Measurements from ENCODE around the gene TRIM33. TPM values are rescaled to one million over a fixed set of nuclear protein-coding genes. Genes with fewer than 3 reads are reported as not detected.

The TRIM33 gene
- total and polyA plus RNA-seq, 8 donors: 8.6 to 19.1 (median 15.6) TPM

DNA sequence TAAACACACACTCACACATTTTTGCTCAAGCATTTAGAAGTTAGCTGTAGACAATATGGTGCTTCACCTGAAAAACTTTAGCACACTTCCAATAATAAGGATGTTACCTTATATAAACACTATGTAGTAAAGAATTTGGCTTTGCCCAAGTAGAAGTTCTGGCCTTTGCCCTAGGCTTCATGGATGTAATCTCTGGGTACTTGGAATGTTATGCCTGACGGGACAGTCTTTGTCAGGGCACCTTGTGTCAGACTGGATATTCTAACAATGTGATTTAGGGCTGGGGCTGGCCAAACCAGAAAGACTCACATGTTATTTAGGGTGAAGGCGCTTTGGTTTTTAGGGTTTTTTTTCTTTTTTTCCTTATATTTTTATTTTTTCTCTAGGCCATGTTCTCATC lies 34.8 kb upstream of the TRIM33 start:
- 82 to 88% methylated on average over 2 of the region's 2 CpGs for WGBS, 2 donors
- no peaks in the 10 kb centered on the region for H3K9me3 ChIP-seq
- TF ChIP-seq CTCF (IDR thresholded peaks at IDR 0.05): no peak
- ATAC-seq (no peak), FAIRE-seq (no peak), DNase-seq (no peak)
- H3K36me3 ChIP-seq: no peaks in the 10 kb centered on the region
- intact Hi-C loops (cut with DNase I): no loop called here
- no peaks in the 10 kb centered on the region for H3K27me3 ChIP-seq
- H3K4me1 ChIP-seq: no peaks in the 10 kb centered on the region
- no peak overlapping the region for H3K27ac ChIP-seq
- no peak overlapping the region for H3K4me3 ChIP-seq

- H3K27ac ChIP-seq: no peak overlapping the region
- H3K4me1 ChIP-seq: no peaks in the 10 kb centered on the region
- FAIRE-seq (no peak), DNase-seq (no peak), ATAC-seq (no peak)
- no peaks in the 10 kb centered on the region for H3K9me3 ChIP-seq
- H3K27me3 ChIP-seq: no peaks in the 10 kb centered on the region
- no peaks in the 10 kb centered on the region for H3K36me3 ChIP-seq
- intact Hi-C loops (cut with DNase I): no loop called here
- TF ChIP-seq CTCF (IDR thresholded peaks at IDR 0.05): no peak
- no peak overlapping the region for H3K4me3 ChIP-seq
- 67 to 75% methylated on average over 1 of the region's 1 CpG for WGBS, 2 donors
These were observed 34.3 kb upstream of the TRIM33 start for GRCh38 chr1:114545315-114545714.

- ATAC-seq (peak in 2 of 4 donors; percentile 31 to 48), FAIRE-seq (no peak), DNase-seq (no peak)
- no peaks in the 10 kb centered on the region for H3K9me3 ChIP-seq
- TF ChIP-seq CTCF (IDR thresholded peaks at IDR 0.05): no peak
- 12 to 18% methylated on average over 6 of the region's 6 CpGs for WGBS, 2 donors
- no peak overlapping the region for H3K27ac ChIP-seq
- H3K27me3 ChIP-seq: no peaks in the 10 kb centered on the region
- H3K4me3 ChIP-seq: no peak overlapping the region
- H3K36me3 ChIP-seq: no peaks in the 10 kb centered on the region
- no peaks in the 10 kb centered on the region for H3K4me1 ChIP-seq
- intact Hi-C loops (cut with DNase I): no loop called here
These were observed 29.8 kb upstream of the TRIM33 start for GRCh38 chr1:114540821-114541220.

- no peaks in the 10 kb centered on the region for H3K27me3 ChIP-seq
- H3K4me3 ChIP-seq: no peak overlapping the region
- no peaks in the 10 kb centered on the region for H3K9me3 ChIP-seq
- no peak overlapping the region for H3K27ac ChIP-seq
- TF ChIP-seq CTCF (IDR thresholded peaks at IDR 0.05): no peak
- DNase-seq (no peak), FAIRE-seq (no peak), ATAC-seq (peak in 2 of 4 donors; percentile 34 to 42)
- H3K36me3 ChIP-seq: no peaks in the 10 kb centered on the region
- WGBS, 2 donors: 9 to 15% methylated on average over 3 of the region's 3 CpGs
- H3K4me1 ChIP-seq: no peaks in the 10 kb centered on the region
- intact Hi-C loops (cut with DNase I): no loop called here
These were observed 29.3 kb upstream of the TRIM33 start for GRCh38 chr1:114540272-114540671.

DNA sequence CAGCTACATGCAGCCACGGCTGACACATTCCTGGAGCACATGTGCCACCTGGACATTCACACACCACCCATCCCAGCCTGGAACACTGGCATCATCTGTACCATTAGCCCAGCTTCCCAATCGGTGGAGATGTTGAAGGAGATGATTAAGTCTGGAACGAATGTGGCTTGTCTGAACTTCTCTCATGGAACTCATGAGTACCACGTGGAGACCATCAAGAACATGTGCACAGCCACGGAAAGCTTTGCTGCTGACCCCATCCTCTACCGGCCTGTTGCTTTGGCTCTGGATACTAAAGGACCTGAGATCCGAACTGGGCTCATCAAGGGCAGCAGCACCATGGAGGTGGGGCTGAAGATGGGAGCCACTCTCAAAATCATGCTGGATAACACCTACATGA lies 25.0 kb upstream of the TRIM33 start:
- Histone ChIP-seq H3K27ac (no peak overlapping the region), H3K27me3 (no peaks in the 10 kb centered on the region), H3K4me1 (no peaks in the 10 kb centered on the region), H3K36me3 (no peaks in the 10 kb centered on the region), H3K9me3 (no peaks in the 10 kb centered on the region), H3K4me3 (no peak overlapping the region)
- FAIRE-seq (no peak), DNase-seq (no peak), ATAC-seq (no peak)
- no peak for TF ChIP-seq CTCF (IDR thresholded peaks at IDR 0.05)
- WGBS, 2 donors: 67 to 73% methylated on average over 7 of the region's 7 CpGs
- intact Hi-C loops (cut with DNase I): no loop called here
